ENCODE results near the gene C1QTNF8.

Gene C1QTNF8

GRCh38 chr16:1119766-1120576 is 23.9 kb upstream of the C1QTNF8 start:
- no peak overlapping the region for H3K9ac ChIP-seq (ENCODE audit: low read length in 2 of 2)
- no peak overlapping the region for H3K4me3 ChIP-seq (ENCODE audit: low read length in 2 of 2)
- H3K27ac ChIP-seq (ENCODE audit: low read length): no peak overlapping the region
- no peaks in the 10 kb centered on the region for H3K4me1 ChIP-seq (ENCODE audit: control insufficient read depth, insufficient read depth, low read length)
- H3K36me3 ChIP-seq (ENCODE audit: control insufficient read depth in 2 of 2, insufficient read depth in 2 of 2, low read length in 2 of 2): no peaks in the 10 kb centered on the region
- H3K27me3 ChIP-seq (ENCODE audit: control insufficient read depth in 1 of 2, insufficient read depth in 2 of 2, low read length in 2 of 2): no peaks in the 10 kb centered on the region
- H3K9me3 ChIP-seq (ENCODE audit: control insufficient read depth in 2 of 2, low read length in 2 of 2): no peaks in the 10 kb centered on the region

GRCh38 chr16:1119129-1119528 is 23.1 kb upstream of the C1QTNF8 start:
- Histone ChIP-seq H3K9ac (ENCODE audit: low read length in 2 of 2) (no peak overlapping the region), H3K27ac (ENCODE audit: low read length) (no peak overlapping the region), H3K4me3 (ENCODE audit: low read length in 2 of 2) (no peak overlapping the region), H3K4me1 (ENCODE audit: control insufficient read depth, insufficient read depth, low read length) (no peaks in the 10 kb centered on the region), H3K36me3 (ENCODE audit: control insufficient read depth in 2 of 2, insufficient read depth in 2 of 2, low read length in 2 of 2) (no peaks in the 10 kb centered on the region), H3K9me3 (ENCODE audit: control insufficient read depth in 2 of 2, low read length in 2 of 2) (no peaks in the 10 kb centered on the region), H3K27me3 (ENCODE audit: control insufficient read depth in 1 of 2, insufficient read depth in 2 of 2, low read length in 2 of 2) (no peaks in the 10 kb centered on the region)

- no peak overlapping the region for H3K9ac ChIP-seq (ENCODE audit: low read length in 2 of 2)
- no peaks in the 10 kb centered on the region for H3K27me3 ChIP-seq (ENCODE audit: control insufficient read depth in 1 of 2, insufficient read depth in 2 of 2, low read length in 2 of 2)
- no peak overlapping the region for H3K4me3 ChIP-seq (ENCODE audit: low read length in 2 of 2)
- no peaks in the 10 kb centered on the region for H3K4me1 ChIP-seq (ENCODE audit: control insufficient read depth, insufficient read depth, low read length)
- H3K9me3 ChIP-seq (ENCODE audit: control insufficient read depth in 2 of 2, low read length in 2 of 2): no peaks in the 10 kb centered on the region
- no peak overlapping the region for H3K27ac ChIP-seq (ENCODE audit: low read length)
- H3K36me3 ChIP-seq (ENCODE audit: control insufficient read depth in 2 of 2, insufficient read depth in 2 of 2, low read length in 2 of 2): no peaks in the 10 kb centered on the region
Observed at GRCh38 chr16:1117926-1118325, 21.9 kb upstream of the C1QTNF8 start.

GRCh38 chr16:1117176-1117900 is 21.3 kb upstream of the C1QTNF8 start:
- Histone ChIP-seq H3K36me3 (ENCODE audit: control insufficient read depth in 2 of 2, insufficient read depth in 2 of 2, low read length in 2 of 2) (no peaks in the 10 kb centered on the region), H3K9ac (ENCODE audit: low read length in 2 of 2) (no peak overlapping the region), H3K27me3 (ENCODE audit: control insufficient read depth in 1 of 2, insufficient read depth in 2 of 2, low read length in 2 of 2) (no peaks in the 10 kb centered on the region), H3K27ac (ENCODE audit: low read length) (no peak overlapping the region), H3K9me3 (ENCODE audit: control insufficient read depth in 2 of 2, low read length in 2 of 2) (no peaks in the 10 kb centered on the region), H3K4me1 (ENCODE audit: control insufficient read depth, insufficient read depth, low read length) (no peaks in the 10 kb centered on the region), H3K4me3 (ENCODE audit: low read length in 2 of 2) (no peak overlapping the region)

GRCh38 chr16:1116693-1117077 is 20.6 kb upstream of the C1QTNF8 start:
- Histone ChIP-seq H3K9ac (ENCODE audit: low read length in 2 of 2) (no peak overlapping the region), H3K4me3 (ENCODE audit: low read length in 2 of 2) (no peak overlapping the region), H3K27ac (ENCODE audit: low read length) (no peak overlapping the region), H3K27me3 (ENCODE audit: control insufficient read depth in 1 of 2, insufficient read depth in 2 of 2, low read length in 2 of 2) (no peaks in the 10 kb centered on the region), H3K9me3 (ENCODE audit: control insufficient read depth in 2 of 2, low read length in 2 of 2) (no peaks in the 10 kb centered on the region), H3K36me3 (ENCODE audit: control insufficient read depth in 2 of 2, insufficient read depth in 2 of 2, low read length in 2 of 2) (no peaks in the 10 kb centered on the region), H3K4me1 (ENCODE audit: control insufficient read depth, insufficient read depth, low read length) (no peaks in the 10 kb centered on the region)

- Histone ChIP-seq H3K27ac (ENCODE audit: low read length) (no peak overlapping the region), H3K27me3 (ENCODE audit: control insufficient read depth in 1 of 2, insufficient read depth in 2 of 2, low read length in 2 of 2) (no peaks in the 10 kb centered on the region), H3K9ac (ENCODE audit: low read length in 2 of 2) (no peak overlapping the region), H3K36me3 (ENCODE audit: control insufficient read depth in 2 of 2, insufficient read depth in 2 of 2, low read length in 2 of 2) (no peaks in the 10 kb centered on the region), H3K4me1 (ENCODE audit: control insufficient read depth, insufficient read depth, low read length) (peaks cover 3% of the 10 kb centered on the region), H3K4me3 (ENCODE audit: low read length in 2 of 2) (no peak overlapping the region), H3K9me3 (ENCODE audit: control insufficient read depth in 2 of 2, low read length in 2 of 2) (no peaks in the 10 kb centered on the region)
Observed at GRCh38 chr16:1113889-1114526, 18.0 kb upstream of the C1QTNF8 start.

- H3K27ac ChIP-seq (ENCODE audit: low read length): no peak overlapping the region
- H3K4me1 ChIP-seq (ENCODE audit: control insufficient read depth, insufficient read depth, low read length): peaks cover 8% of the 10 kb centered on the region
- H3K4me3 ChIP-seq (ENCODE audit: low read length in 2 of 2): no peak overlapping the region
- no peaks in the 10 kb centered on the region for H3K36me3 ChIP-seq (ENCODE audit: control insufficient read depth in 2 of 2, insufficient read depth in 2 of 2, low read length in 2 of 2)
- H3K27me3 ChIP-seq (ENCODE audit: control insufficient read depth in 1 of 2, insufficient read depth in 2 of 2, low read length in 2 of 2): no peaks in the 10 kb centered on the region
- H3K9me3 ChIP-seq (ENCODE audit: control insufficient read depth in 2 of 2, low read length in 2 of 2): no peaks in the 10 kb centered on the region
- no peak overlapping the region for H3K9ac ChIP-seq (ENCODE audit: low read length in 2 of 2)
Observed at GRCh38 chr16:1113489-1113888, 17.4 kb upstream of the C1QTNF8 start.

GRCh38 chr16:1112506-1113184 is 16.6 kb upstream of the C1QTNF8 start:
- peaks cover 13% of the 10 kb centered on the region for H3K4me1 ChIP-seq (ENCODE audit: control insufficient read depth, insufficient read depth, low read length)
- H3K27me3 ChIP-seq (ENCODE audit: control insufficient read depth in 1 of 2, insufficient read depth in 2 of 2, low read length in 2 of 2): no peaks in the 10 kb centered on the region
- no peak overlapping the region for H3K9ac ChIP-seq (ENCODE audit: low read length in 2 of 2)
- H3K36me3 ChIP-seq (ENCODE audit: control insufficient read depth in 2 of 2, insufficient read depth in 2 of 2, low read length in 2 of 2): no peaks in the 10 kb centered on the region
- H3K4me3 ChIP-seq (ENCODE audit: low read length in 2 of 2): no peak overlapping the region
- H3K9me3 ChIP-seq (ENCODE audit: control insufficient read depth in 2 of 2, low read length in 2 of 2): no peaks in the 10 kb centered on the region
- no peak overlapping the region for H3K27ac ChIP-seq (ENCODE audit: low read length)

GRCh38 chr16:1109648-1110047 is 13.6 kb upstream of the C1QTNF8 start:
- H3K4me1 ChIP-seq (ENCODE audit: control insufficient read depth, insufficient read depth, low read length): peaks cover 16% of the 10 kb centered on the region
- H3K9ac ChIP-seq (ENCODE audit: low read length in 2 of 2): no peak overlapping the region
- no peaks in the 10 kb centered on the region for H3K27me3 ChIP-seq (ENCODE audit: control insufficient read depth in 1 of 2, insufficient read depth in 2 of 2, low read length in 2 of 2)
- H3K36me3 ChIP-seq (ENCODE audit: control insufficient read depth in 2 of 2, insufficient read depth in 2 of 2, low read length in 2 of 2): no peaks in the 10 kb centered on the region
- no peaks in the 10 kb centered on the region for H3K9me3 ChIP-seq (ENCODE audit: control insufficient read depth in 2 of 2, low read length in 2 of 2)
- H3K27ac ChIP-seq (ENCODE audit: low read length): no peak overlapping the region
- no peak overlapping the region for H3K4me3 ChIP-seq (ENCODE audit: low read length in 2 of 2)

- H3K4me3 ChIP-seq (ENCODE audit: low read length in 2 of 2): no peak overlapping the region
Observed at GRCh38 chr16:1108299-1109252, 12.5 kb upstream of the C1QTNF8 start.

More at GRCh38 chr16:1108299-1109252, 12.5 kb upstream of the C1QTNF8 start:
- no peaks in the 10 kb centered on the region for H3K9me3 ChIP-seq (ENCODE audit: control insufficient read depth in 2 of 2, low read length in 2 of 2)
- no peaks in the 10 kb centered on the region for H3K36me3 ChIP-seq (ENCODE audit: control insufficient read depth in 2 of 2, insufficient read depth in 2 of 2, low read length in 2 of 2)
- no peak overlapping the region for H3K9ac ChIP-seq (ENCODE audit: low read length in 2 of 2)
- H3K4me1 ChIP-seq (ENCODE audit: control insufficient read depth, insufficient read depth, low read length): peaks cover 16% of the 10 kb centered on the region
- H3K27me3 ChIP-seq (ENCODE audit: control insufficient read depth in 1 of 2, insufficient read depth in 2 of 2, low read length in 2 of 2): no peaks in the 10 kb centered on the region
- H3K27ac ChIP-seq (ENCODE audit: low read length): no peak overlapping the region

All from stomach smooth muscle (tissue), 2 donors.